ENCODE data around the gene GOLGA7B.

GOLGA7B gene

DNA sequence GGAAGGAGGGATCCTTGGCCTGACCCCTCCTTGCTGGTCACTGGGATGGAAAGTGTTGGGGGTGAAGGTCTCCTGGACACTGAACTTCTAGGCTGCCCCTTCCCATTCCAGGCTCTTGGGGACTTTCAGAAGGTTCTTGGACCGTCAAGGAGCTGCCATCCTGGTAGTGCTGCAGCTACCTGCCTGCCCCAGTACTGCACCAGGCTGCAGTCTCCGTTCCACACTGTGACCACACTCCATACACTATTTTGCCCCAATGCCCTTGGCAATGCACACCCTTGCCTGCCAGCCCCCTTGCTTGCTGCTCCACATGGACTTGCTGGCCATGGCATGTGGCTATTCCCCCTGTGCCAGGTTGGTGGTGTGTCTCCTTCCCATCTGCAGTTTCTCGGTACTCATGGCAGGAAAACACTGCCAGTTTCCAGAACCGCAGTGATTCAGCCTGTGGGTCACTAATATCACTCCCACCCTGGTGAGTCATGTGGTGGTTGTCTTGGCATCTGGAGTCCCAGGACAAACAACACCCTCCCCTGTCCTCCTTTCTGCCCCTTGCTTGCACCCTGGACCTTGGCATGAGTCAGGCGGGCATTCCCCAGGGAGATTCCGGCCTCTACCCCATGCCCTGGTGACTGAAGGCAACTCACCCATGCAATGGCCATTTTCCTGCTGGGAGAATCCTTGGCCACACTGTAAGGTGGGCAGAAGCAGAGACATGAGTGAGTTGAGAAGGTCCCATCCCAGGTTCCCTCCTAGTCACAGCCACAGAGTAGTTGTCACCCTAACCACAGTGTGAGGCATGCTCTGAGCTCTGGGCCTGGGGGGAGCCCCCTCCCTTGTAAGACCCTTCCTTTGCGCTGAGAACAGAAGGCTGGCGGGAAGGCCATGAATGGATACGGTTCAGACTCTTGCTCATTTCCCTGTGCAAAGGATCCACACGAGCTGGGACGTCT, 32.8 kb downstream of the GOLGA7B start:
- no peak overlapping the region for H3K4me3 ChIP-seq (ENCODE audit: control insufficient read depth, low read depth, low read length)
- TF ChIP-seq, protein P1, sequence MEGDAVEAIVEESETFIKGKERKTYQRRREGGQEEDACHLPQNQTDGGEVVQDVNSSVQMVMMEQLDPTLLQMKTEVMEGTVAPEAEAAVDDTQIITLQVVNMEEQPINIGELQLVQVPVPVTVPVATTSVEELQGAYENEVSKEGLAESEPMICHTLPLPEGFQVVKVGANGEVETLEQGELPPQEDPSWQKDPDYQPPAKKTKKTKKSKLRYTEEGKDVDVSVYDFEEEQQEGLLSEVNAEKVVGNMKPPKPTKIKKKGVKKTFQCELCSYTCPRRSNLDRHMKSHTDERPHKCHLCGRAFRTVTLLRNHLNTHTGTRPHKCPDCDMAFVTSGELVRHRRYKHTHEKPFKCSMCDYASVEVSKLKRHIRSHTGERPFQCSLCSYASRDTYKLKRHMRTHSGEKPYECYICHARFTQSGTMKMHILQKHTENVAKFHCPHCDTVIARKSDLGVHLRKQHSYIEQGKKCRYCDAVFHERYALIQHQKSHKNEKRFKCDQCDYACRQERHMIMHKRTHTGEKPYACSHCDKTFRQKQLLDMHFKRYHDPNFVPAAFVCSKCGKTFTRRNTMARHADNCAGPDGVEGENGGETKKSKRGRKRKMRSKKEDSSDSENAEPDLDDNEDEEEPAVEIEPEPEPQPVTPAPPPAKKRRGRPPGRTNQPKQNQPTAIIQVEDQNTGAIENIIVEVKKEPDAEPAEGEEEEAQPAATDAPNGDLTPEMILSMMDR (conservative IDR thresholded peaks at IDR 0.05; ENCODE audit: control insufficient read depth, insufficient read depth, low read depth, low read length), result no peak
- DNase-seq (ENCODE audit: low read depth), result peak; percentile 88

DNA sequence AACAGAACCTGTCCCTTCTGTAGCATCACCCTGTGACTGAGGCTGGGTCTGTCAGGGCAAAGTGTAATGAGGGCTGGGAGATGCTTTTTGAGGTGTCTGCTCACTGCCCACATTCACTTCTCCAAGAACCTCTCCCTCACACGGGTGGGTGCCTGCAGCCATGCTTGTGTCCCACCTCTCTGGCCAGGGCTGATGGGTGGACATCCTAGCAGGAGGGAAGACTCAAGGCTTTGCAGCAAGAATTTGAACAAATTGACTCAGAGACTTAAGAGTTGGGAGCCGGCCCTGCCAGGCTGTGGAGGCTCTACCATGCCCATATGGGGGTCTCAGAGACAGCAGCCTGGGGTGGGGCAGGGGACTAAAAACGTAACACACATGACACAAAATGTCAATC, 33.4 kb downstream of the GOLGA7B start:
- no peak for DNase-seq (ENCODE audit: low read depth)
- no peak overlapping the region for H3K4me3 ChIP-seq (ENCODE audit: control insufficient read depth, low read depth, low read length)
- TF ChIP-seq, protein P1 (conservative IDR thresholded peaks at IDR 0.05; ENCODE audit: control insufficient read depth, insufficient read depth, low read depth, low read length), result no peak

DNA sequence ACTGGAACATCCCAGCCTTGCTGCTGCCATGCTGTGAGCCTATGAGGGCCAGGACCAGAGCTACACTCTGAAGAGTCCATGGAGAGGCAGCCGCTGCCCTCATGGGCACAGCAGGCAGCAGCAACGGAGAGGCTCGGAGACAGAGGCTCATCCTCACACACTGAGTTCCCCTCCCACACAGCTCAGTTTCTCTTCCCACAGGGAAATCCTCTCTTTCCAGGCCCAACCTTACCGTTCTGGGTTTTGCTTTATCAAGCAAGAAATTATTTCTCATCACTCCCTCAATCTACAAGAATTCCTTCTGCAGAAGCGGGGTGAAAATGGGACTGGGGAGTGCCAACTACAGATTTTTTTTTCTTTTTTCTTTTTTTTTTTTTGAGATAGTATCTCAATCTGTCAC, 36.6 kb downstream of the GOLGA7B start:
- no peak for DNase-seq (ENCODE audit: low read depth)
- TF ChIP-seq, protein P1 (conservative IDR thresholded peaks at IDR 0.05; ENCODE audit: control insufficient read depth, insufficient read depth, low read depth, low read length), result no peak

DNA sequence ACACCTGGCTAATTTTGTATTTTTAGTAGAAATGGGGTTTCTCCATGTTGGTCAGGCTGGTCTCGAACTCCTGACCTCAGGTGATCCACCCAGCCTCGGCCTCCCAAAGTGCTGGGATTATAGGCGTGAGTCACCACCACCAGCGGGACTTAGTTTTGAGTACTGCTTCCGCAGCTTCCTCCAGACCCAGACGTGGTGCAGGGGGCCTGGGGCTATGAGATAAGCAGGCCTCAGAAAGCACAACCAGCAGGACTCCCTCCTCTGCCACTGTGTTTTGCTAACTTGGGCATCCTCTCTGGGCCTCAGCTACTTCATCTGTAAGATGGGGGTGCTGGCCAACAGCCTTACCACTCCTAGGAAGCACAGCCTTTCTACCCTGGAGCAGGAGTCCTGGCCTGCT, 37.8 kb downstream of the GOLGA7B start:
- no peak for DNase-seq (ENCODE audit: low read depth)
- no peak overlapping the region for H3K4me3 ChIP-seq (ENCODE audit: control insufficient read depth, low read depth, low read length)
- TF ChIP-seq, protein P1 (conservative IDR thresholded peaks at IDR 0.05; ENCODE audit: control insufficient read depth, insufficient read depth, low read depth, low read length), result no peak

More for the DNA sequence above, 36.6 kb downstream of the GOLGA7B start:
- H3K4me3 ChIP-seq (ENCODE audit: control insufficient read depth, low read depth, low read length), result no peak overlapping the region

DNA sequence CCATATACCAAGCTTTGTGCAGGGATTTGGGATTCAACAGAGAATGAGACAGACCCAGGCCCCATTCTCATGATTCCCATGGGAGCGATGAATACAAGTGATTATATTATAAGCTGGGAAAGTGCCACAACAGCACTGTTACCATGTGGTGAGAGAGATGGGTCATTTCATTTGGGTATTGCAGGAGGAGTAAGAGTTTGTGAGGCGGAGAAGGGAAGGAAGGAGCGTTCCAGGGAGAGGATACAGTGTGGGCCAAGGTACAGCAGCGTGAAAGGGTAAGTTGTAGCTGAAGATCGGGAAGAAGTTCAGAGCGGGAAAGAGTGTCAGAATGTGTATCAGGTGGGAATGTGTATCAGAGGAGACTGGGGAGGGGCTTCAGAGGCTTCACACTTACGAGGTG, 38.5 kb downstream of the GOLGA7B start:
- TF ChIP-seq, protein P1 (conservative IDR thresholded peaks at IDR 0.05; ENCODE audit: control insufficient read depth, insufficient read depth, low read depth, low read length), result no peak
- DNase-seq (ENCODE audit: low read depth), result no peak
- no peak overlapping the region for H3K4me3 ChIP-seq (ENCODE audit: control insufficient read depth, low read depth, low read length)

DNA sequence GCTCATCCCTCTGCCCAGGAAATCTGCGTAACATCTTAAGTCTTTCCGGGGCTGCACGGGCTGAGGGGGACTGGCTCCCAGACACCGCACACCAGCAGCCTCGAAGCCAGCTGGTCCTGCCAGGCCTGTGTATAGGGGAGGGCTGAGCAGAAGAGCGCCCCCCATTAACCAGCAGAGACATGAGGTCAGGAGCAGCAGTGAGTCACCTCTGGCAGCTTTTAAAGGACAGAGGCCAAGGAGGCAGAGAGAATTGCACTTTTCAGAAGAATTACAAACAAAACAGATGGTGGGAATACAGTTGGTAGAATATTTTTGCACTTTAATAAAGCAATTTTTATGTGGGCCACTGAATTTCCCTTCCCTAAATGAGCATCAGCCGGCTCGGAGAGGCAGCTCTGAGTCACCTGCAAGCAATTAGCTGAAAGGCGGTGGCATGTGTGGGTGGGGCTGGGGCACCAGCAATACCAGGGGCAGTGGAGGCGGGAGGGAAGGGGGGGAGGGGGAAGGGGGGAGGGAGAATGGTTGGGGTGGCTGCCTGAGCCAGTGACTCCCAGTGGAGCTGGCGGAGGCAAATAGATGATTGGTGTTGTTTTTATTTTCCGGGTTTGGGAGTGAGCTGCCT, 39.1 kb downstream of the GOLGA7B start:
- DNase-seq (ENCODE audit: low read depth), result peak; percentile 67
- H3K4me3 ChIP-seq (ENCODE audit: control insufficient read depth, low read depth, low read length), result no peak overlapping the region
- TF ChIP-seq, protein P1 (conservative IDR thresholded peaks at IDR 0.05; ENCODE audit: control insufficient read depth, insufficient read depth, low read depth, low read length), result no peak
